Activated naive CD8-positive, alpha-beta T cell treated with anti-CD3 and anti-CD28 coated beads for 36 hours (primary cell): ENCODE measurements around the gene YY1. TPM values are rescaled to one million over a fixed set of nuclear protein-coding genes. Genes with fewer than 3 reads are reported as not detected.
"Not testable (repeated sequence)": the region's sequence is repeated elsewhere in the genome, so short reads cannot be mapped to it uniquely, and the experiment has no call there.

Experiments
- DNase-seq: peaks from one replicate; pipeline ENCODE4 v3.0.0; 2021
- H3K27ac Mint-ChIP-seq: one replicate; pipeline ENCODE4 v1.8.0; 2022; ENCODE audit warnings: mild to moderate bottlenecking, moderate library complexity, mixed read lengths
- H3K27me3 Mint-ChIP-seq: one replicate; pipeline ENCODE4 v1.8.0; 2022; ENCODE audit warnings: mild to moderate bottlenecking, mixed read lengths
- H3K36me3 Mint-ChIP-seq: one replicate; pipeline ENCODE4 v1.8.0; 2021; ENCODE audit warnings: mild to moderate bottlenecking, mixed read lengths
- H3K4me1 Mint-ChIP-seq: one replicate; pipeline ENCODE4 v1.8.0; 2021; ENCODE audit warnings: mixed read lengths
- H3K4me3 Mint-ChIP-seq: one replicate; pipeline ENCODE4 v1.8.0; 2022; ENCODE audit warnings: mild to moderate bottlenecking, moderate library complexity, mixed read lengths
- H3K9me3 Mint-ChIP-seq: one replicate; pipeline ENCODE4 v1.8.0; 2022; ENCODE audit warnings: mixed read lengths
- total RNA-seq, 2 experiments: library from RNA; stranded (reverse); gene quantifications; one replicate each; pipeline ENCODE4 v1.2.3, GENCODE V29; 2021

The YY1 gene
- 100 to 1,000 TPM; 109 to 119 TPM for total RNA-seq

- Mint-ChIP-seq H3K27ac (peak within 1 kb of the TSS; percentile 99), H3K36me3 (peaks cover 52% of the 10 kb centered on the region), H3K9me3 (no peaks in the 10 kb centered on the region), H3K27me3 (peaks cover 3% of the 10 kb centered on the region), H3K4me3 (peak within 1 kb of the TSS; percentile 97), H3K4me1 (peaks cover 57% of the 10 kb centered on the region)
- DNase-seq = peak; percentile 100
Measured at GRCh38 chr14:100238419-100239210, at the start of gene YY1. TSS of gene YY1 (plus strand) at chr14:100239144. CDS start at chr14:100239245, 101 bp downstream.

- H3K27me3 Mint-ChIP-seq = no peaks in the 10 kb centered on the region
- DNase-seq = no peak
- no peaks in the 10 kb centered on the region for H3K9me3 Mint-ChIP-seq
- H3K4me1 Mint-ChIP-seq = peaks cover 12% of the 10 kb centered on the region
- no peaks in the 10 kb centered on the region for H3K36me3 Mint-ChIP-seq
- no peak overlapping the region for H3K27ac Mint-ChIP-seq
- H3K4me3 Mint-ChIP-seq = no peak overlapping the region
Measured at GRCh38 chr14:100190126-100190525, 48.8 kb upstream of the YY1 start.

DNA sequence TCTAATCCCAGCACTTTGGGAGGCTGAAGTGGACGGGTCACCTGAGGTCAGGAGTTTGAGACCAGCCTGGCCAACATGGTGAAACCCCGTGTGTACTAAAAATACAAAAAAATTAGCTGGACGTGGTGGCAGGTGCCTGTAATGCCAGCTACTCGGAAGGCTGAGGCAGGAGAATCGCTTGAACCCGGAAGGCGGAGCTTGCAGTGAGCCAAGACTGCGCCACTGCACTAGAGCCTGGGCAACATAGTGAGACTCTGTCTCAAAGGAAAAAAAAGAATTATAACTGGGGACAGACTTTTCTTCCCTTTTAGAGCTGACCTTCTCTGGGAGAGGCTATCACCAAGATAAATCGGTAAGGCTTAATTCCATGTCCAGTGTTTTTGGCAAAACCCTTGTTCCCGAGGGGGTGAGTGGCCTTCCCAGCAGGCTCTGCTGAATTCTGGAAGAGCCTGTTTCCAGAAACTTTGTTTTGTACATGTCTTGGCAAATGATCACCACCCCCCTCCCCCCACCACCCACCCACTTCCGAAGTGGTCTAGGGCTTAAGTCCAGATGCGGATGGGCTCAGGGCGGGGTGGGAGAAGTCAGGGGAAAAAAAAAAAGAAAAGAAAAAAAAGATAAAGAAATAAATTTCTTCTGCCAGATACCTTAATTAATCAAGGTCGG is 47.2 kb upstream of the YY1 start:
- peaks cover 10% of the 10 kb centered on the region for H3K4me1 Mint-ChIP-seq
- no peaks in the 10 kb centered on the region for H3K27me3 Mint-ChIP-seq
- H3K9me3 Mint-ChIP-seq = no peaks in the 10 kb centered on the region
- H3K4me3 Mint-ChIP-seq = peak overlapping the region; percentile 77
- DNase-seq = no peak
- H3K36me3 Mint-ChIP-seq = no peaks in the 10 kb centered on the region
- peak overlapping the region; percentile 85 for H3K27ac Mint-ChIP-seq

GRCh38 chr14:100192250-100192671 is 46.7 kb upstream of the YY1 start:
- H3K4me3 Mint-ChIP-seq = peak overlapping the region; percentile 77
- DNase-seq = no peak
- H3K27ac Mint-ChIP-seq = peak overlapping the region; percentile 85
- H3K27me3 Mint-ChIP-seq = no peaks in the 10 kb centered on the region
- peaks cover 10% of the 10 kb centered on the region for H3K4me1 Mint-ChIP-seq
- H3K36me3 Mint-ChIP-seq = no peaks in the 10 kb centered on the region
- no peaks in the 10 kb centered on the region for H3K9me3 Mint-ChIP-seq

DNA sequence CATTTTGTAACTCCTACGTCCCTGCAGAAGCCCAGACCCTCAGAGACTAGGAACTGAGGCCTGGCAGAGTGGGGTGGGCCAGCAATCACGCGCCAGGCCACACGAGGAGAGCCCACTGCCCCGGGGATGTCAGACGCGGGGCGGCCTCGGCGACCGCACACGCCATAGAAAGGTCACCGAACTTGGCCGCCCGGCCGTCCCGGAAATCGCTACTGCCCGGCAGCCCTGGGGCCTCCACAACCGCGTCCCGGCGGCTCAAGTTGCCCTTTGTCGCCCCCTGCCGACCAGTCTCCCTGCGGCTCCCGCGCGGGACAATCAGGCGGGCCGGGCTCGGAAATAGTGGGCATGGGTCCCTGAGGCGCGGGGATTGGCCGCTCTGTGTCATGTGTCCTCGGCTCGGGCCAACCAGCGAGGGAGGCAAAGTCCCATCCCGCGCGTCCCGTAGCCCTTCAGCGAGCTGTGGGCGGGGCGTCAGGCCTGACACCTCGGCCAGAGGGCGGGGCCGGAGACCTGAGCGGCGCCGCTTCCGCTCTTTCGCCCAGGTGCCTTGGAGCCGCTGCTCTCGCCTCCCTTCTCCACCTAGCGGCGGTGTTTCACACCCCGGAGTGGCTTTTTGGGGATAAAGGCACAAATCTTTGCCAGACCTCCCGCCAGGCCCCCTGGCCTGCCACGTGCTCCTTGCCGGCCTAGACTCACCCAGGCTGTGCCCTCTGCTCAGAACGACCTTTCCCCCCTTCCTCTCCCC is 46.1 kb upstream of the YY1 start:
- H3K4me3 Mint-ChIP-seq = peak overlapping the region; percentile 77
- peaks cover 10% of the 10 kb centered on the region for H3K4me1 Mint-ChIP-seq
- H3K27me3 Mint-ChIP-seq = no peaks in the 10 kb centered on the region
- DNase-seq = peak; percentile 100
- no peaks in the 10 kb centered on the region for H3K36me3 Mint-ChIP-seq
- no peaks in the 10 kb centered on the region for H3K9me3 Mint-ChIP-seq
- peak overlapping the region; percentile 90 for H3K27ac Mint-ChIP-seq

DNA sequence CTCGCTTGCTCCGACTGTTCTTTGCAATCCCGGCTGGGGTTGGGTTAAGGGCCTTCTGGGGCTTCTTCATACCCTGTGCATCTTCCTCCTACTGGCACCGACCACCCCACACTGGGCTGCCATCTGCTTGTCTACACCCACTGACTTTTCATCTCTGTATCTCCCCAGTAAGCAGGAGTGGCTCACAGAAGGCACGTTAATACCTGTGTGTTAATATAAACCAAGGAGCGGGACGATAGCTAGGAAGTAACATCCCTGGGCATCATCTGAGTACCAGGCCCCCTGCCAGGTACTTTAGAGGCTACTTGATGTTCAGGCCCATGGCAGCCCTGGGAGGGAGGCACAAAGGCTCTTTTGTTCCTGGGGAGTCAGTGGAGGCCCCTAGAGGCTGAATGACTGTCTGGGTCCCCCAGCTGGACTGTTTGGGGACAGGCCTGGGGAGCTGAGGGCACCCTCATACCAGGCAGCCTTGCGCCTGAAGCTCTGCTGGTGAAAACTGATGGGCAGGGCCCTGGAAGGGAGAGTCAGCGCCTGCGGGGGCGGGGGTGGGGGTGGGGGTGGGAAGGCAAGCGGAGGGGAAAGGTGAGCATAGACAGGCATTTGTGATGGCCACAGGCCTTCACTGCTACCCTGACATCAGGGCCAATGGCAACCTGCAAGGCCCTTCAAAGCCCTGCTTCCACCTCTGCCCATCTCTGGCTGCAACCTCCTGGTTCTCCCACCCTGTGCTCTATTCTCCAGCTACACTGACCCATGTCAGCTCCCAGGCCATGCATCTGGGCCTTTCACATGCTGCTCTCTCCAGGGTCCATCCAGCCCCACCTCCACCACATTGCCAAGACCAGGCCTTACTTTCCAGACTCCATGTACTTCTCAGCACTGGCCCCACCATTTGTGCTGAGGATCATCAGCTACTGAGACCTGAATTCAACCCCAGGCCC is 45.3 kb upstream of the YY1 start:
- Mint-ChIP-seq H3K4me1 (peaks cover 10% of the 10 kb centered on the region), H3K4me3 (peak overlapping the region; percentile 62), H3K27me3 (no peaks in the 10 kb centered on the region), H3K36me3 (no peaks in the 10 kb centered on the region), H3K9me3 (no peaks in the 10 kb centered on the region), H3K27ac (peak overlapping the region; percentile 90)
- DNase-seq = no peak

GRCh38 chr14:100199240-100199860 is 39.6 kb upstream of the YY1 start:
- Mint-ChIP-seq H3K36me3 (no peaks in the 10 kb centered on the region), H3K9me3 (no peaks in the 10 kb centered on the region), H3K4me1 (peaks cover under 1% of the 10 kb centered on the region), H3K27ac (no peak overlapping the region), H3K4me3 (no peak overlapping the region), H3K27me3 (no peaks in the 10 kb centered on the region)
- no peak for DNase-seq

DNA sequence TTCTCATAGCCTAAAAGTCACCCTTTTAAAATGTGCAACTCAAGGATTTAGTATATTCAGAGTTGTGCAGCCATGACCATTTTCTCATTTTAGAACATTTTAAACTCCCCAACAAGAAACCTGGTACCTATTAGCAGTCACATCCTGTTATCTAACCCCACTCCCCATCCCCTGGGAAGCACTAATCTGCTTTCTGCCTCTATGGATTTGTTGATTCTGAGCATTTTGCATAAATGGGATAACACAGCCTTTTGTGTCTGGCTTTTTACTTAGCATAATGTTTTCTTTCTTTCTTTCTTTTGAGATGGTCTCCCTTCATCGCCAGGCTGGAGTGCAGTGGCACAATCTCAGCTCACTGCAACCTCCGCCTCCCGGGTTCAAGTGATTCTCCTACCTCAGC is 38.6 kb upstream of the YY1 start:
- no peaks in the 10 kb centered on the region for H3K4me1 Mint-ChIP-seq
- no peak overlapping the region for H3K27ac Mint-ChIP-seq
- no peak for DNase-seq
- H3K9me3 Mint-ChIP-seq = no peaks in the 10 kb centered on the region
- no peaks in the 10 kb centered on the region for H3K36me3 Mint-ChIP-seq
- H3K27me3 Mint-ChIP-seq = no peaks in the 10 kb centered on the region
- H3K4me3 Mint-ChIP-seq = no peak overlapping the region

GRCh38 chr14:100201701-100202100 is 37.2 kb upstream of the YY1 start:
- H3K4me1 Mint-ChIP-seq = no peaks in the 10 kb centered on the region
- no peaks in the 10 kb centered on the region for H3K27me3 Mint-ChIP-seq
- H3K4me3 Mint-ChIP-seq = no peak overlapping the region
- H3K36me3 Mint-ChIP-seq = no peaks in the 10 kb centered on the region
- H3K27ac Mint-ChIP-seq = no peak overlapping the region
- no peak for DNase-seq
- no peaks in the 10 kb centered on the region for H3K9me3 Mint-ChIP-seq

DNA sequence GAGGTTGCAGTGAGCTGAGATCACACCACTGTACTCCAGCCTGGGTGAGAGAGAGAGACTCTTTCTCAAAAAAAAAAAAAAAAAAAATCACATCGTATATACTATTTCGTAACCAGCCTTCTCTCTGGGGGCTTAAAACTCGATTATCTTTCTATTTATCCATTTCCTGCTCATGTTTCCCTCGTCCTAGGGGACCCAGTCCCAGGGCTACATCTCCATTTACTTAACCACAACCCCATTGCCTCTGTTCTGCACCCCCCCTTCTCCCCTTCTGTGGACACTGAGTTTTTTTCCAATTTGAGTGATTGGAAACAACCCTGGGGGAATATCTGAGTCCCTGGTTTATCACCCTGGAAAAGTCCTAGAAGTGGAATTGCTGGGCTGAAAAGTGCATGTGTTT is 36.2 kb upstream of the YY1 start:
- Mint-ChIP-seq H3K9me3 (no peaks in the 10 kb centered on the region), H3K27me3 (no peaks in the 10 kb centered on the region)

DNA sequence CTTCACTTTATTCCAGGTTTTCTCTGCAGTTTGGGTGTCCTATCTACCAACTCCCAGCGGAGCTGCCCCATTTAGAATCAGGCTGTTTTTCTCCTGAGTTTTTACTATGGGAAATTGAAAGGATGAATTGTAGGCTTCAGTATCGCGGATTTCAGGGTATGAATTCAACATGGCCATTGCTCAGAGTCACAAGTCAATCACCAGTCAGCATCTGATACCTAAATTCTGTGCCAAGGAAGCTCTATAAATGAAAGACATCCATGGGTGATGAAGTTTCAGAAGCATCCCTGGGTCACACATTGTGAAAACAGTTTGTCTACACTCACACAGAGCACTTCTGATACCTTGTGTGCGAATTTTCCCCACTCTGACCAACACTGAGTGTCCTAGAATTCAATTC is 35.8 kb upstream of the YY1 start:
- Mint-ChIP-seq H3K4me3 (no peak overlapping the region), H3K9me3 (no peaks in the 10 kb centered on the region)
- no peak for DNase-seq

More for the DNA sequence above, 36.2 kb upstream of the YY1 start:
- Mint-ChIP-seq H3K4me1 (no peaks in the 10 kb centered on the region), H3K4me3 (no peak overlapping the region), H3K36me3 (no peaks in the 10 kb centered on the region), H3K27ac (no peak overlapping the region)
- no peak for DNase-seq

DNA sequence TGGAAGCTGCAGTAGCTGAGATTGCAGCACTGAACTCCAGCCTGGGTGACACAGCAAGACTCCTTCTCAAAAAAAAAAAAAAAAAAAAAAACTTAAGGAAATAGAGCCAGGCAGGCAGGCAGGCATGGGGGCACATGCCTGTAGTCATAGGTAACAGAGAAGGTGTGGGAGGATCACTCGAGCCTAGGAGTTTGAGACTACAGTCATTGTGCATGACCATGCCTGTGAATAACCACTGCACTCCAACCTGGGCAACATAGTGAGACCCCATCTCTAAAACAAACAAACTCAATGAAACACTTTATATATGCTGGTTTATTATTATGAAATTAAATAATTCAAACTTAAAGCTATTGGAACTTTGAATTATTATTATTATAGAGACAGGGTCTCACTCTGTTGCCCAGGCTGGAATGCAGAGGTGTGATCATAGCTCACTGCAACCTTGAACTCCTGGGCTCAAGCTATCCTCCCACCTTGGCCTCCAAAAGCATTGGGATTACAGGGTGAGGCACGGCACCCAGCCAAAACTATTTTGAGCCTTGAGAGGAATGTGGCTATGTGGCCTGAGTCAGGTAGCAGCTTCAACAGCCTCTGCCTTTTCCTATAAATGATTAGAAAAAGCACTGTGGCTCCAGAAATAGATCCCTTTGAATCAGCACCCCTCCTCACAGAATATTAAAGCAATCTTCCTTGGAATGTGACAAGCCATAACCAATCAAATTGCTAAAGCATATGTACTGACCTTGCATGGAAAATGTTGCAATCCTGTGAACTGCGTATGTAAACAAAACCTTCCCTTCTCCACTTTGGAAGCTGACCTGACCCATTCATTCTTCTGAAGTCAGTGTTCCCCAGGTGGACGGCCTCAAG is 34.7 kb upstream of the YY1 start:
- no peak for DNase-seq
- Mint-ChIP-seq H3K4me1 (no peaks in the 10 kb centered on the region), H3K27ac (no peak overlapping the region), H3K36me3 (no peaks in the 10 kb centered on the region), H3K27me3 (no peaks in the 10 kb centered on the region), H3K4me3 (no peak overlapping the region), H3K9me3 (no peaks in the 10 kb centered on the region)

More for the DNA sequence above, 35.8 kb upstream of the YY1 start:
- no peaks in the 10 kb centered on the region for H3K27me3 Mint-ChIP-seq
- no peak overlapping the region for H3K27ac Mint-ChIP-seq
- H3K36me3 Mint-ChIP-seq = no peaks in the 10 kb centered on the region
- H3K4me1 Mint-ChIP-seq = no peaks in the 10 kb centered on the region

- not testable (repeated sequence) for H3K4me3 Mint-ChIP-seq, H3K36me3 Mint-ChIP-seq, DNase-seq, H3K9me3 Mint-ChIP-seq, H3K27ac Mint-ChIP-seq, H3K27me3 Mint-ChIP-seq, H3K4me1 Mint-ChIP-seq
Measured at GRCh38 chr14:100204835-100205167, 34.1 kb upstream of the YY1 start.
